Activated CD8-positive, alpha-beta memory T cell treated with anti-CD3 and anti-CD28 coated beads, Interleukin-2, amount 50 U/mL, for 24 hours (primary cell): ENCODE results near the gene C4B.
"Not testable (repeated sequence)": the region's sequence is repeated elsewhere in the genome, so short reads cannot be mapped to it uniquely, and the experiment has no call there.

ENCODE experiments used
- DNase-seq: peaks from one replicate; pipeline ENCODE4 v3.0.0-alpha.2; 2020; ENCODE audit errors: extremely low read depth

Gene C4B

DNA sequence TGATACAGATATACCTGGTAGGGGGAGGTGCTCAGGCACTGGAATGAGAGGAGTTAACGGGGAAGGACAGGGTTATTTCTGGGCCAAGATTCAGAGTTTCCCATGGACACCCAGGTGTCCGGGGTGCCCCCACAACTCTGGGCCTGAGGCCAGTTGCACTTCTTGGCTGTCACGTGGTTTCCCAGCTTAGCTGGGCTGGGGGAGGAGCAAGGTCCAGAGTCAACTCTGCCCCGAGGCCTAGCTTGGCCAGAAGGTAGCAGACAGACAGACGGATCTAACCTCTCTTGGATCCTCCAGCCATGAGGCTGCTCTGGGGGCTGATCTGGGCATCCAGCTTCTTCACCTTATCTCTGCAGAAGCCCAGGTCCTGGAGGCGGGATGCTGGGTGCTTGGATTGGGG, at the start of gene C4B:
C4B (plus strand) TSS at position 249 of the 400 bp plus-strand sequence; CDS start at position 300, 51 bp downstream.
- not testable (repeated sequence) for DNase-seq

DNA sequence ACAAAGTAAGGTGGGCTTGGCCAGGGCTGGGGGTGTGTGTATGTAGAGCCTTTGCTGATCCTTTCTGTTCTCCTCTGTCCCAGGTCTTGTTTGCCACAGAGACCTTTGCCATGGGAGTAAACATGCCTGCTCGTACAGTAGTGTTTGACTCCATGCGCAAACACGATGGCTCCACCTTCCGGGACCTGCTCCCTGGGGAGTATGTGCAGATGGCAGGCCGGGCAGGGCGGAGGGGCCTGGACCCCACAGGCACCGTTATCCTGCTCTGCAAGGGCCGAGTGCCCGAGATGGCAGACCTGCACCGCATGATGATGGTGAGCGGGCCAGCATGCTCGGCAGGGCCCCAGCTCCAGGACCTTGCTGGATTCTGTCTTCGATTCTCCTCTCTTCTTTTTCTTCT, 48.9 kb upstream of the C4B start:
- DNase-seq: no peak

- no peak for DNase-seq
Observed at GRCh38 chr6:31966506-31966905, 48.1 kb upstream of the C4B start.

DNA sequence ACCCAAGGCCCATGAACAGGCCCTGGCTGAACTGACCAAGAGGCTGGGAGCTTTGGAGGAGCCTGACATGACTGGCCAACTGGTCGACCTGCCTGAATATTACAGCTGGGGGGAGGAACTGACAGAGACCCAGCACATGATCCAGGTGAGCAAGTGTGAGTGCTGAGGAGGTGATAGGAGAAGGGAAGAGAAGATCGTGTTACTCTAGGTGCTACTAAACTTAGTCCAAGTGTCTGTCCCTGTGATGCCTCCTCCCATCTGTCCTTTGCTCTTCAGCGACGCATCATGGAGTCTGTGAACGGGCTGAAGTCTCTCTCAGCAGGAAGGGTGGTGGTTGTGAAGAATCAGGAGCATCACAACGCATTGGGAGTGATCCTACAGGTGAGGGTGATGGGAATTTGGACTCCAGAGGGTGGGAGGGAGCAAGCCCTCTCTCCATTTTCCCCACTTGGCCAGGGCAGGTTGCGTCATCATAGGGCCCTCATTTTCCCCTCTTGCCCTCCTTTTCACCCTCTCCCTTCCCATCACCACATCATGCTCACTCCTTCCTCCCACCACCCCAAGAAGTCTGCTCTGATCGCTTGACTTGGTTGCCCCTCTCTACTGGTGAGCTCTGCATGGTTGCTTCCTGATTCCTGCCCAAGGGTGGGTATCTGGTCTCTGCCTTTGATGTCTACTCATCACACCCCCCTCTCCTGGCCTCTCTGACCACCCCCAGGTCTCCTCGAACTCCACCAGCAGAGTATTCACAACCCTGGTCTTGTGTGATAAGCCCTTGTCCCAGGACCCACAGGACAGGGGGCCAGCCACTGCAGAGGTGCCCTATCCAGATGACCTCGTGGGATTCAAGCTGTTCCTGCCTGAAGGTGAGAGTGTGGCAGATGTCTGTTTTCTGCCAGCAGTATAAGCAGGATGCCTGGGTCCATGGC, 47.3 kb upstream of the C4B start:
- no peak for DNase-seq

DNA sequence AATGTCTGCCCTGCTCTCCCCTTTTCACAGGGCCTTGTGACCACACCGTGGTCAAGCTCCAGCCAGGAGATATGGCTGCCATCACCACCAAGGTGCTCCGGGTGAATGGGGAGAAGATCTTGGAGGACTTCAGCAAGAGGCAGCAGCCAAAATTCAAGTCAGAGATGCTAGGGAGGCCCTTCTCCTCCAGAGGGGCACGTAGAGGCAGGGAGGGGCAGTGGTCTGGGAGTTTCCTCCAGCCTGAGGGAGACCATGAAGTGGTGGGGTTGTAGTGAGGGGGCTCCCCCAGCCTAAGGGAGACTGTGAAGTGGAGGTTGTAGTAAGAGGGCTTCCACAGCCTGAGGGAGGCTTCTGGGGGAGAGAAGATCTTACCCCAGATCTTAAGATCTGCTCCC, 46.7 kb upstream of the C4B start:
- no peak for DNase-seq

GRCh38 chr6:31968326-31968725, 46.3 kb upstream of the C4B start:
- no peak for DNase-seq

DNA sequence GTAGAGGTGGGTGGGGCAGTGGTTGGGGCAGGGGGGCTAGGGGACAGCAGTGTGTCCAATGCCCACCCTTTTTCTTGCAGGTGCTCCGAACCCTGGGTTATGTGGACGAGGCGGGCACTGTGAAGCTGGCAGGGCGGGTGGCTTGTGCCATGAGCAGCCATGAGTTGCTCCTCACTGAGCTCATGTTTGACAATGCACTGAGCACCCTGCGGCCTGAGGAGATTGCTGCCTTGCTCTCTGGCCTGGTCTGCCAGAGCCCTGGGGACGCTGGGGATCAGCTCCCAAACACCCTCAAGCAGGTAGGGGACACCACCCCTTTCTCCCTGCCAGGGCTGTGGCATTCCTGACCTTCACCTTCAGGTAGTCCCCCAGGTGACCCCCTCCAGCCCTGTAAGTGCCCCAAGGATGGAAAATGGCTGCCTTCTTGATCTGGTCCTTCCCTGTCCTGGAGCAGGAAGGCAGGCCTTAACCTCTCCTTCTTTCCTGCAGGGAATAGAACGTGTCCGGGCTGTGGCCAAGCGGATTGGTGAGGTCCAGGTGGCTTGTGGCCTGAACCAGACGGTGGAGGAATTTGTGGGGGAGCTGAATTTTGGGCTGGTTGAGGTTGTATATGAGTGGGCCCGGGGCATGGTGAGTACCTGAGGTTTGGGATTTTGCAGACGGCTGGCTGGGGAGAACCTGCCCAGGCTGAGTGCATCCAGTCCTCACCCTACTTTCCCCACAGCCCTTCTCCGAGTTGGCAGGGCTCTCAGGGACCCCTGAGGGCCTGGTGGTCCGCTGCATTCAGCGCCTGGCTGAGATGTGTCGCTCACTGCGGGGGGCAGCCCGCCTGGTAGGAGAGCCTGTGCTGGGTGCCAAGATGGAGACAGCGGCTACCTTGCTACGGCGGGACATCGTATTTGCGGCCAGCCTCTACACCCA, 45.5 kb upstream of the C4B start:
- DNase-seq: no peak

- DNase-seq: no peak
Observed at GRCh38 chr6:31969712-31970603, 44.6 kb upstream of the C4B start.

GRCh38 chr6:31970604-31971271, 43.9 kb upstream of the C4B start:
- no peak for DNase-seq

DNA sequence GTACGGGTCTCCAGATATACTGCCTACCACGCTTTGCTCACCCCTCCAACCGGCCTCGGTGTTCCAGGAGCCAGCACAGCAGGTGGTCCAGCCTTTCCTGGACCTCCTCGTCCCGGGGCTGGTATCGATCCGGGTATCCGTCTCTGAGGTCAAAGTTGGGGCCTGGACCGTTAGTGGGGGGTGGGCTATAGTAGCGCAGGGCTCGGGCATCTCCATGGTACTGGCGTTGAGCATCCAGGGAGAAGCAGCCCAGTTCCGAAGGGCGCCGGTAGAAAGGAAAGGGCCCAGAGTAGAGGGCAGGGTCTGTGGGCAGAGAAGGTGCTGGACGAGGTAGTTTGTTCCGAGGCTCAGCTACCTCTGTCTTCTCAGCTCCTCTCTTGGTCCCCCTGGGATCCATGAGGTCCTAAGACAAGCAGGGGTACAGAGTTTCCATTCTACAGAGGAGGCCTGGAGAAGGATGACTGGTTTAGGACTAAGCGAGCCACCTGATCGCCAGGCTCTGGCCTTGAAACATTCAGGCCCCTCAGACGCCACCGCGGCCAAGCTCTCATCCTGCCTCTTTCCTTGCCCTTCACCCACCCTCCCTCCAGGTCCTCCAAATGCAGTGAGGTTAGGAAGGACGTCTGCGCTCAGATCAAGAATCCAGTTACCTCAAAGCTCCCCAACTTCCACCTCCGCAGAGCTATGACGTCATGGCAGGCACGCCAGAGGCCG, 43.2 kb upstream of the C4B start:
- no peak for DNase-seq

DNA sequence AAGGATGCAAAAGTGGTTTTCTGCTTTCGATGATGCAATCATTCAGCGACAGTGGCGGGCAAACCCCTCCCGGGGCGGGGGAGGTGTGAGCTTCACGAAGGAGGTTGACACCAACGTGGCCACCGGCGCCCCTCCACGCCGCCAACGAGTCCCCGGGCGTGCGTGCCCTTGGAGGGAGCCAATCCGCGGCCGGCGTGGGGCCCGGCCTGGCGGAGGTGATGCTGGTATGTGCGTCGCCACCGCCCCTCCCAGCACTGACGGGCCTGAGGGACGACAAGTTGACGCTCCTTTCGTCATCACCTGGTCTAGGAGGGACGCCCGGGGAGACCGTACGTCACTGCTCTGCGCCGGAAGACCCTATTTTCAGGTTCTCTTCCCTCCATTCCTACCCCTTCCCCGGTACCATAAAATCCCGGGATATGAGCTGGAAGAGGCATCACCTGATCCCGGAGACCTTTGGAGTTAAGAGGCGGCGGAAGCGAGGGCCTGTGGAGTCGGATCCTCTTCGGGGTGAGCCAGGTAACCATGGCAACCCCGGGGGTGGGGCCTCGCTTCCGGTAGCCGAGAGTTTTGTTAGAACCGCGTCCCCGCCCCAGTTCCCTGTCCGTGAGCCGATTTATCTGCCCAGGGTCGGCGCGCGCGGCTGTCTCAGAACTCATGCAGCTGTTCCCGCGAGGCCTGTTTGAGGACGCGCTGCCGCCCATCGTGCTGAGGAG, 42.4 kb upstream of the C4B start, which contains the start of gene DXO:
DXO (minus strand) TSS at position 146 of the 716 bp plus-strand sequence. CDS start 463 bp downstream, outside the sequence.
- peak; percentile 98 for DNase-seq

DNA sequence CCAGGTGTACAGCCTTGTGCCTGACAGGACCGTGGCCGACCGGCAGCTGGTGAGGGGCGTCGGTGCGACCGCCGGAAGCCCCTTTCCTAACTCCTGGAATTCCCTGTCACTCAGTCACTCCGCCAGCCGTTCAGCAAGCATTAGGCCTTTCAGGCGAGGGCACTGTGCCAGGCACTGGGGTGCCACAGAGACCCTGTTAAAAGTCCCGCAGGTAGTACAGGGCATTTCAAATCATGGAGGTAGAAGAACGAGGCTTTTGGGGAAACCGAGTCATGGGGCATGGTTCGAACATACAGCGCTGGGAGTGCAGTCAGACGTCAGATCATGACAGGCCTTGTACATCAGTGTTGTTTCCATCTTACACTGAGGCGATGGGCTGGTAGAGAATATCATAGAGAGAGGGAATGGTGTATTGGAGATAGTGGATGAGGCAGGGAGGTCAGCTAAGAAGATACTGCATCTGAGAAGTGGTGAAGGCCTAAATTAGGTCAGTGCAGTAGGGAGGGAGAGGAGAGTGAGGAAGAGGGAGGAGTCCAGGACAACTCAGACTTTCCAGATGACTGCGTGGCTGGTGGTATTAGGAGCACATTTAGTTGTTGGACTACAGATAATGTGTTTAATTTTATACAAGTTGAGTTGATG, 41.8 kb upstream of the C4B start:
- no peak for DNase-seq

DNA sequence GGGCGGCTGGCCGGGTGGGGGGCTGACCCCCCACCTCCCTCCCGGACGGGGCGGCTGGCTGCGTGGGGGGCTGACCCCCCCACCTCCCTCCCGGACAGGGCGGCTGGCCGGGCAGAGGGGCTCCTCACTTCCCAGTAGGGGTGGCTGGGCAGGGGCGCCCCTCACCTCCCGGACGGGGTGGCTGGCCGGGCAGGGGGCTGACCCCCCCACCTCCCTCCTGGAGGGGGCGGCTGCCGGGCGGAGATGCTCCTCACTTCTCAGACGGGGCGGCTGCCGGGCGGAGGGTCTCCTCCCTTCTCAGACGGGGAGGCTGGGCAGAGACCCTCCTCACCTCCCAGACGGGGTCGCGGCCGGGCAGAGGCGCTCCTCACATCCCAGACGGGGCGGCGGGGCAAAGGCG, 38.5 kb upstream of the C4B start:
- DNase-seq: not testable (repeated sequence)

DNA sequence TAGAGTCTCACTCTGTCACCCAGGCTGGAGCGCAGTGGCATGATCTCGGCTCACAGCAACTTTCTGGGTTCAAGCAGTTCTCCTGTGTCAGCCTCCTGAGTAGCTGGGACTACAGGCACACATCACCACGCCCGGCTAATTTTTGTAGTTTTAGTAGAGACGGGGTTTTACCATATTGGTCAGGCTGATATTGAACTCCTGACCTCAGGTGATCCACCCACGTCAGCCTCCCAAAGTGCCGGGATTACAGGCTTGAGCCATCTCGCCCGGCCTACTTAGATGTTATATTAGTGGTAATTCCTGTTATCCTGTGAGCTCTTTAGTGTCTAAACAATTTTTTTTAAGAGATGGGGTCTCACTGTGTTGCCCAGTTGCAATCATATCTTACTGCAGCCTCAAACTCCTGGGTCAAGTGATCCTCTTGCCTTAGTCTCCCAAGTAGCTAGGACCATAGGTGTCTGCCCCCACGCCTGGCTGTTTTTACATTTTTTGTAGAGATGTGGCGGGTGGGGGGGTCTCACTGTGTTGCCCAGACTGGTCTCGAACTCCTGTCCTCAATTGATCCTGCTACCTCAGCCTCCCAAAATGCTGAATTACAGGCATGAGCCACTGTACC, 36.7 kb upstream of the C4B start:
- DNase-seq: no peak

- no peak for DNase-seq
Observed at GRCh38 chr6:31978831-31979230, 35.8 kb upstream of the C4B start.

DNA sequence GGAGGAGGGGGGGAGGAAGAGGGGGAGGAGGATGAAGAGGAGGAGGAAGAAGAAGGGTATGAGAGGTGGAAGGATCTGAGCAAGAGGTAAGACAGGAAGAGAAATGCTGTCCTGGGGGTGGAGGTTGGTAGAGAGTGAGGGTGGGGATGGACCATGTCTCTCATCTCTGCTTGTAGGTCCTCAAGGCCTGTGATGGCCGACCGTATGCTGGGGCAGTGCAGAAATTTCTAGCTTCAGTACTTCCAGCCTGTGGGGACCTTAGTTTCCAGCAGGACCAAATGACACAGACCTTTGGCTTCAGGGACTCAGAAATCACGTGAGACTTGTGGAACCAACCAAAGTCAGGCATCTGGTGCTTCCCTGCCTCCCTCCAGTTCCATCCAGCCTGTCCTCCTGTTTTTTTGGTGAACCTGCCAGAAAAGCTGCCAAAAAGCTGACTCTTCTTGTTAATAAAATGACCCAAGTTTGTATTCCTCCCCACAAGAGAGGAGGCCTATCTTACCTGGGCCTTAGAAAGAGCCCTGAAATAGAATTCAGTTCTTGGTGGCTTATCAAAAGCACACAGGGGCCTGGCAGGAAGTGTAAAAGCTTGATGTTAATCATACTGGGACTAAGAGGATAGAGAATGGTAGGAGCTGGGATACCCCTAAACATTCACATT, 35.2 kb upstream of the C4B start:
- no peak for DNase-seq

- not testable (repeated sequence) for DNase-seq
Observed at GRCh38 chr6:31980195-31980876, 34.3 kb upstream of the C4B start.
